Measurements from ENCODE around the gene NRBP1. TPM values are rescaled to one million over a fixed set of nuclear protein-coding genes. Genes with fewer than 3 reads are reported as not detected.

Gene NRBP1
- total RNA-seq, 1 donor from 2014 or later: 96.7 TPM

DNA sequence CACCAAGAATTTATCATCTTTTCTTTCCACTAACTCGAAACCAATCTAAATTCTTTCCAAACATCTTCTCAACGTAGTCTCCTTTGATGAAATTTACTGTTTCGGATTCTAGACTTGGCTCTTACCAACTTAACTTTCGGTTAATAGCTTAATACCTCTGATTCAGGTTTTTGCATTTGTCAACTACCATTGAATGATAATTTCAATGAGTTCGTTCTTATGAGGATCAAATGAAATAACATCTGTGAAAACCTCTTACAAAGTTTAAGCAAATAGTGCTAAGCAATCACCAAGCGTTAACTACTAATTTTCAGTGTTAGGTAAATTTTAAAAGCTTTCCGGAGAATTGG lies 593 bp upstream of the NRBP1 start:
- Mint-ChIP-seq H3K4me1 (ENCODE audit: unreplicated experiment) (peaks cover 25% of the 10 kb centered on the region), H3K36me3 (no peaks in the 10 kb centered on the region)
- TF ChIP-seq, protein P1, sequence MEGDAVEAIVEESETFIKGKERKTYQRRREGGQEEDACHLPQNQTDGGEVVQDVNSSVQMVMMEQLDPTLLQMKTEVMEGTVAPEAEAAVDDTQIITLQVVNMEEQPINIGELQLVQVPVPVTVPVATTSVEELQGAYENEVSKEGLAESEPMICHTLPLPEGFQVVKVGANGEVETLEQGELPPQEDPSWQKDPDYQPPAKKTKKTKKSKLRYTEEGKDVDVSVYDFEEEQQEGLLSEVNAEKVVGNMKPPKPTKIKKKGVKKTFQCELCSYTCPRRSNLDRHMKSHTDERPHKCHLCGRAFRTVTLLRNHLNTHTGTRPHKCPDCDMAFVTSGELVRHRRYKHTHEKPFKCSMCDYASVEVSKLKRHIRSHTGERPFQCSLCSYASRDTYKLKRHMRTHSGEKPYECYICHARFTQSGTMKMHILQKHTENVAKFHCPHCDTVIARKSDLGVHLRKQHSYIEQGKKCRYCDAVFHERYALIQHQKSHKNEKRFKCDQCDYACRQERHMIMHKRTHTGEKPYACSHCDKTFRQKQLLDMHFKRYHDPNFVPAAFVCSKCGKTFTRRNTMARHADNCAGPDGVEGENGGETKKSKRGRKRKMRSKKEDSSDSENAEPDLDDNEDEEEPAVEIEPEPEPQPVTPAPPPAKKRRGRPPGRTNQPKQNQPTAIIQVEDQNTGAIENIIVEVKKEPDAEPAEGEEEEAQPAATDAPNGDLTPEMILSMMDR (conservative IDR thresholded peaks at IDR 0.05): no peak

DNA sequence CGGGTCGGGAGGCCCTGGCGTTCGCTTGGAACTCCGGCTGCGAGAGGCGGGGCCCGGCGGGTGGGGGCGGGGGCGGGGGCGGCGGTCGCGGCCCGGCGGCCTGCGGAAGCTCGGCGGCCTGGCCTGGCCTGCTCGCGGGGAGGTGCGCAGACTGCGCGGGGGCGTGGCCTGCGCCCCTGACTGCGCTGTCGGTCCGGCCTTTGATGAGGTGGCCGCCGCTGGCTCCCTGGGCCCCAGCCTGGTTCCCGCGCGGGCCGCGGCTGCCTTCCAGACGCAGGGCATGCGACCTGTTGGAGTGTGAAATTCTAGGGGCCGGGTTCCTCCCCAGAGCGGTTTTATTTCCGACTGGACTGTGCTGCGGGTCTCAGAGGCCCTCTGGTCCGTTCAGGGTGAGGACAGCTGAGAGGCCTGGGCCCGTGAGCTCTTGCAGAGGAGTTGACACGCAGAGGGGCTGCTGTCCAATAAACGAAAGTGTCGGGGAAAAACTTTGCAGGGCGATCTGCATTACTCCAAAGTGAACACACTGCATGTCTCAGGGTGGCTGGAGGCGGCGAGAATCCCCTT lies 629 bp downstream of the NRBP1 start:
- H3K9me3 Mint-ChIP-seq: no peaks in the 10 kb centered on the region
- H3K4me1 Mint-ChIP-seq (ENCODE audit: unreplicated experiment): peaks cover 25% of the 10 kb centered on the region
- peak overlapping the region; percentile 91 for H3K27ac Mint-ChIP-seq
- H3K36me3 Mint-ChIP-seq: peaks cover 6% of the 10 kb centered on the region
- H3K4me3 Mint-ChIP-seq: peak overlapping the region; percentile 98
- DNase-seq (ENCODE audit: extremely low spot score, unreplicated experiment): peak; percentile 86
- H3K27me3 Mint-ChIP-seq: no peaks in the 10 kb centered on the region
- TF ChIP-seq, protein P1 (conservative IDR thresholded peaks at IDR 0.05): no peak

More for the DNA sequence above, 593 bp upstream of the NRBP1 start:
- Mint-ChIP-seq H3K27me3 (no peaks in the 10 kb centered on the region), H3K27ac (peak overlapping the region; percentile 98), H3K9me3 (no peaks in the 10 kb centered on the region), H3K4me3 (peak overlapping the region; percentile 96)
- no peak for DNase-seq (ENCODE audit: extremely low spot score, unreplicated experiment)

DNA sequence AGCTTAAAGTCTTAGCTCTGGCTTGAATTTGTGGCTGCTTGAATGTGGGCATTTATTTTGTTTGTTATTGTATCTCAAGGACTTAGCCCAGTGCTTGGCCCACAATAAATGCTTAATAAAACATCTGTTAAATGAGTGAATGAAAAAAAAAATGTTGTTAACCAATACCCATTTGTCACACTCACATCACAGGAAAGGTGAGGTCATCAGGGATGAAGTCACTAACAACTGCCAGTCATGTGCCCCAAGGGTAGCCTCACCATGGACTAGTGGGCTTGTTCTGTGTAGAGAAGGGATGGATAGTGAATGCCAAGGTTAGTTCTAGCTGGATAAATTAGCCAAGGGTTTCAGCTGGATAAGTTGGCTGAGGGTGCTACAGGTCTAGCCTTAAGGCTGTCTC lies 3.0 kb downstream of the NRBP1 start:
- H3K36me3 Mint-ChIP-seq: peaks cover 13% of the 10 kb centered on the region
- TF ChIP-seq, protein P1 (conservative IDR thresholded peaks at IDR 0.05): no peak
- H3K4me3 Mint-ChIP-seq: peak overlapping the region; percentile 73
- DNase-seq (ENCODE audit: extremely low spot score, unreplicated experiment): no peak
- H3K4me1 Mint-ChIP-seq (ENCODE audit: unreplicated experiment): peaks cover 25% of the 10 kb centered on the region
- H3K9me3 Mint-ChIP-seq: no peaks in the 10 kb centered on the region
- no peaks in the 10 kb centered on the region for H3K27me3 Mint-ChIP-seq
- H3K27ac Mint-ChIP-seq: peak overlapping the region; percentile 78

DNA sequence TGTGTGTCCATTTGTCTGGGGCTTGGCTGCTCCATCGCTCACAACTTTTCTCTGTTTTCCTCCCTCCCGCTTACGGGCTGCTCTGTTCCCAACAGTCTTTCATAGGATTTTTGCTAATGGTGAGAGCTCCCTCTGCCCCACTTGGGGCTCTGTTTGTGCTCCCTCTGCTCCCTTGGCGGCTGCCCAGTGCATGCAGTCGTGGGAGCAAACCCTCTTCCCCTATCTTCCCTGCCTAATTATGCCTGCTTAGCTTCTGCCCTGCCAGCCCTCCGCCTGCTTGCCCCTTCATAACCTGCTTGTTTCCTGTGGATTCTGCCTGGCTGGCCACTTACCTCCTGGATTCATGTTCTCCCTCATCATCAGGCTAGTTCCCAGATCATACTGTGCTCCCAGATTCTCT lies 7.2 kb downstream of the NRBP1 start:
- H3K27me3 Mint-ChIP-seq: no peaks in the 10 kb centered on the region
- TF ChIP-seq, protein P1 (conservative IDR thresholded peaks at IDR 0.05): no peak
- H3K4me1 Mint-ChIP-seq (ENCODE audit: unreplicated experiment): peaks cover 5% of the 10 kb centered on the region
- no peak for DNase-seq (ENCODE audit: extremely low spot score, unreplicated experiment)
- H3K4me3 Mint-ChIP-seq: no peak overlapping the region
- peak overlapping the region; percentile 57 for H3K27ac Mint-ChIP-seq
- no peaks in the 10 kb centered on the region for H3K9me3 Mint-ChIP-seq
- peaks cover 32% of the 10 kb centered on the region for H3K36me3 Mint-ChIP-seq

DNA sequence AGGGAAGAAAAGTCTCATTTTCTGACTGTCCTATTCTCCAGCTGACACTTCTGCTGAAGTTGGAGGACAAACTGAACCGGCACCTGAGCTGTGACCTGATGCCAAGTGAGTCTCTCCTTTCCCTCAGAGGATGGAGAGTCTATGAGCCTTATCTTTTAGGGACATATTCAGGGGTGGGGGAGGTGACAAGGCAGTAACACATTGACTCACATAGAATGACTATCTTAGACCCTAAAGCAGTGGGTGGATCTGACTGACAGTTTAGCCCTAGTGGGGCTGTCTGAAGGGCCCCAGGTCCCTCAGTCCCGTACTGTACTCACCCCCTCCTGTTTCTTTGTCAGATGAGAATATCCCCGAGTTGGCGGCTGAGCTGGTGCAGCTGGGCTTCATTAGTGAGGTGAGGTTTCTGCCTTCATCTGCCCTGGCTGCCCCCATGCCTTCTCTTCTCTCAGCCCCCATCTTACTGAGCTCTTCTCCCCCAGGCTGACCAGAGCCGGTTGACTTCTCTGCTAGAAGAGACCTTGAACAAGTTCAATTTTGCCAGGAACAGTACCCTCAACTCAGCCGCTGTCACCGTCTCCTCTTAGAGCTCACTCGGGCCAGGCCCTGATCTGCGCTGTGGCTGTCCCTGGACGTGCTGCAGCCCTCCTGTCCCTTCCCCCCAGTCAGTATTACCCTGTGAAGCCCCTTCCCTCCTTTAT lies 12.9 kb downstream of the NRBP1 start:
- no peaks in the 10 kb centered on the region for H3K27me3 Mint-ChIP-seq
- peaks cover 5% of the 10 kb centered on the region for H3K4me1 Mint-ChIP-seq (ENCODE audit: unreplicated experiment)
- H3K9me3 Mint-ChIP-seq: no peaks in the 10 kb centered on the region
- TF ChIP-seq, protein P1 (conservative IDR thresholded peaks at IDR 0.05): no peak
- DNase-seq (ENCODE audit: extremely low spot score, unreplicated experiment): no peak
- H3K4me3 Mint-ChIP-seq: no peak overlapping the region
- peaks cover 37% of the 10 kb centered on the region for H3K36me3 Mint-ChIP-seq
- H3K27ac Mint-ChIP-seq: no peak overlapping the region
